Activated CD4-positive, alpha-beta memory T cell treated with anti-CD3 and anti-CD28 coated beads, Interleukin-2, amount 10 ng/mL, durations not matched to agents 7 days and 5 days (primary cell): ENCODE measurements around the gene ST6GALNAC3. TPM values are rescaled to one million over a fixed set of nuclear protein-coding genes. Genes with fewer than 3 reads are reported as not detected.

ENCODE experiments used
- CTCF ChIA-PET: fragments of 350-600 bp; sonication (Branson Sonifier 250); formaldehyde crosslinking; loops from one replicate; lab custom pipeline; 2021; ENCODE audit warnings: antibody characterized with exemption, inconsistent platforms; lab: Charles Lee
- POLR2A ChIA-PET: fragments of 350-600 bp; sonication (Branson Sonifier 250); formaldehyde crosslinking; loops from one replicate; lab custom pipeline; 2021; ENCODE audit warnings: antibody characterized with exemption; lab: Charles Lee
- DNase-seq: peaks from one replicate; pipeline ENCODE4 v3.0.0-alpha.2; 2020
- H3K27ac Mint-ChIP-seq: one replicate; pipeline ENCODE4 v1.8.0; 2021; ENCODE audit warnings: mild to moderate bottlenecking, mixed read lengths
- H3K27me3 Mint-ChIP-seq: one replicate; pipeline ENCODE4 v1.8.0; 2021; ENCODE audit warnings: mixed read lengths
- H3K36me3 Mint-ChIP-seq: one replicate; pipeline ENCODE4 v1.8.0; 2021; ENCODE audit warnings: low read depth, mixed read lengths
- H3K4me1 Mint-ChIP-seq: one replicate; pipeline ENCODE4 v1.8.0; 2021; ENCODE audit warnings: mixed read lengths
- H3K4me3 Mint-ChIP-seq: one replicate; pipeline ENCODE4 v1.8.0; 2021; ENCODE audit warnings: mild to moderate bottlenecking, mixed read lengths
- H3K9me3 Mint-ChIP-seq: one replicate; pipeline ENCODE4 v1.8.0; 2021; ENCODE audit warnings: mixed read lengths
- total RNA-seq, 2 experiments: library from RNA; stranded (reverse); gene quantifications; one replicate each; pipeline ENCODE4 v1.2.3, GENCODE V29; 2021

Gene ST6GALNAC3
- total RNA-seq, 2 experiments from 2014 or later: not detected

DNA sequence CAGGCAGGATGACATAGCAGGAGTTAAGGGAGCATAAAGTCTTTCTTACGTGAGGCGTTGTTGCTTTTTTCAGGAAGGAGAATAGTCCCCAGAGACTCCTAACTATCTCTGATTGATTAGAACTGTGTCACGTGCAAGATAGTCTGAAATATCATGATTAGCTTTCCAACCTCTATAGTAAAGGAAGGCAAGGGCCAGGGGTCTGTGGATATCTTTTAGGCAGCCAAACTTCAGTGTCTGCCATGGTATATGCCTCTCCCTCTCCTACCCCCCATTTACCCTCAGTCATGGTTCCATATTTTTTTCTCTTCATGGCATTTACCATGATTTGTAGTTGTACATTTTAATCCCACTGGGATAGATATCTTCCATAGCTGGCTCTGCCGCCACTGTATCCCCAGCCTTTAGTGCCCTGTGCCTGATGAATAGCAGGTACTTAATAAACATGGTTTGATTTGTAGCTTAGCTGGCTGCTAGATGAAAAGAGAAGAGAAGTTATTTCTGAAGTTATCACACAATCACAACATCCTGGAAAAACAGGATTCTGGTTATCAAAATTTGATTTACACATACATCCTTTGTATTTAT lies 474.1 kb downstream of the ST6GALNAC3 start:
- no peak overlapping the region for H3K4me3 Mint-ChIP-seq
- no peak overlapping the region for H3K27ac Mint-ChIP-seq
- ChIA-PET POLR2A (no interaction called here), CTCF (no interaction called here)
- no peaks in the 10 kb centered on the region for H3K4me1 Mint-ChIP-seq
- no peak for DNase-seq
- H3K9me3 Mint-ChIP-seq: no peaks in the 10 kb centered on the region
- H3K27me3 Mint-ChIP-seq: no peaks in the 10 kb centered on the region
- H3K36me3 Mint-ChIP-seq: no peaks in the 10 kb centered on the region

DNA sequence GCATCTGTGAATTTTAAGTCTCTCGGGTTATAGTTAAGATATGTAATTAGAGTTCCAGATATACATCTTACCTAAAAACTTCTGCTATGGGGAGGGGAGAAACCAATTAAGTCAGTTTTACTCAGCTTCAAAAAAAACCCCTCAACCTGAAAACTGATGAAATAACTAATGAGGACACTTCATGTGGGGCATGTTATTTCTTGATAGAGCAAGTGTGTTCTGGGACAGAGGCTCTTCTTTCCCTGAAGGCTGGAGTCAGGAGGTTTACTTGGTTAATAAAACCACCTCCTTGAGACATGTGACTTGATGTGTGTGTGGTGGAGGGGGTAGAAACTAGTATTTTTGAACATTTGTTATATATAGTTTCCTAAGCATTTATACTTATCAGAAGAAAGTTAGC lies 479.7 kb downstream of the ST6GALNAC3 start:
- CTCF ChIA-PET: no interaction called here
- Mint-ChIP-seq H3K4me1 (no peaks in the 10 kb centered on the region), H3K36me3 (no peaks in the 10 kb centered on the region), H3K27me3 (peaks cover 1% of the 10 kb centered on the region), H3K9me3 (no peaks in the 10 kb centered on the region), H3K27ac (no peak overlapping the region), H3K4me3 (no peak overlapping the region)
- no peak for DNase-seq
- POLR2A ChIA-PET: no interaction called here

DNA sequence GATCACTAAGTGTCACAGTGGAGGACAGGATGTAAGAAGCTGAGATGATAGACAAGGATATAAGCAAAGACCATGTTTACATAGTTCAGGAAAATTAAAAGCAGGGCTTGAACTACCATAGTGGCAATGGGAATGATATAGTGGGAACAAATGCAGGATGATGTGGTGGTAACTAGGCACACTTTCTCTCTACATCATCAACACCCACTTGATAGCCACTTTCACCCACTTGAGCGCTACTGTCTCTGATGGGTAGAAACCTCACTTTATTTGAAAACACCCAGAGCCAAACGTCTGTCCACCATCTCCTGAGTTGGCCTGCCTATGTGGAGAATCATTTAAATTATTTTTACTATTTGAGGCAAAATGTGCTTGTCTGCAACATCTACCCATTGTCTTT lies 487.7 kb downstream of the ST6GALNAC3 start:
- no peak for DNase-seq
- Mint-ChIP-seq H3K36me3 (no peaks in the 10 kb centered on the region), H3K9me3 (no peaks in the 10 kb centered on the region), H3K27me3 (no peaks in the 10 kb centered on the region), H3K27ac (no peak overlapping the region), H3K4me3 (no peak overlapping the region), H3K4me1 (no peaks in the 10 kb centered on the region)
- POLR2A ChIA-PET: no interaction called here
- CTCF ChIA-PET: no interaction called here

DNA sequence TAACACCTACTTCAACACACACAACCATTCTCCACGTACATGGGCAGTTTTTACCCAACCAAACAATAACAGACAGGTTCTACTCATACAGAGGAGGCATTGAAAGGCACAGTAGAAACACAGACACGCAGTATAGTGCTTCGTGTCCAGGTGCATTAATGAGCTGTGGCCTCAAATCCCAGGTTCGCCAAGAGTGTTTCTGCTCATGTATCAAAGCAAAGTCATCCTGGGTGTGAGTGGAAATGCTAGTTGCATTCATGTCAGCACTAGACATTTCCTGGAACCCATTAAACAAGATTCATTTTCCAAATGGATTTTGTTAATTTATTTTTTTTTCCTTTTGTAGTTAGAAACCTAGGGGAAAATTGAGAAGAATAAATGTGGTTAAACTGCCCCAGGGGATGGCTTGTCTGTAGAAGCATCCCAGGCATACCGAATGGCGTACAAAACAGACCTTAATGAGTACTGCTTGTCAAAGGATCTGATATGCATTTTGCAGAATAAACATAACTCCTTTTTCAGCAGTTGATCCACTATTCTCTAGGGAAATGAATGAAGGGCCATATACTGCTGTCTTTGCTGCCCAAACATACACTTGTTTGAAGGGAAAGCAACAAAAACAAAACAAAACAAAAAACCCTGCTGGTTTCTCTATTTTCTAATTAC lies 494.2 kb downstream of the ST6GALNAC3 start:
- Mint-ChIP-seq H3K36me3 (no peaks in the 10 kb centered on the region), H3K4me1 (no peaks in the 10 kb centered on the region), H3K4me3 (no peak overlapping the region), H3K27me3 (no peaks in the 10 kb centered on the region), H3K9me3 (no peaks in the 10 kb centered on the region), H3K27ac (no peak overlapping the region)
- POLR2A ChIA-PET: no interaction called here
- CTCF ChIA-PET: no interaction called here
- no peak for DNase-seq

DNA sequence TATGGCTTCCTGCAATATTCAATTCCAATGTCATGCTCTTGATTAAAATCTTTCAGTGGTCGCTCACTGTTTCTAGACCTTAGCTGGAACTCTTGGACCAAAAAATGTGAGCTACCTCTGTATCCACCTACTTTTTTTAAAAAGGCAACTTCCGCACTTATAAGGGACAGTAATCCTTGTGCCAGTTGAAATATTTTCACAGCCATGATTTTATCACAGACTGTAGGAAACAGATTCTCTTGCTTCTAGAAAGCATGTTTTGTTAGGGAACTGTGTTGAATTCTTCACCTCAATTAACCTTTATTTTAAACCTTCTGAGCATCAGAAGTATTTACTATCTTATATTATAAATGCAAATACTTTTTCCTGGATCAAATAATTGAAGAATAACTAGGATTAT lies 496.7 kb downstream of the ST6GALNAC3 start:
- H3K27me3 Mint-ChIP-seq: no peaks in the 10 kb centered on the region
- ChIA-PET CTCF (no interaction called here), POLR2A (no interaction called here)
- H3K36me3 Mint-ChIP-seq: no peaks in the 10 kb centered on the region
- no peaks in the 10 kb centered on the region for H3K9me3 Mint-ChIP-seq
- no peak overlapping the region for H3K27ac Mint-ChIP-seq
- H3K4me1 Mint-ChIP-seq: no peaks in the 10 kb centered on the region
- DNase-seq: no peak
- no peak overlapping the region for H3K4me3 Mint-ChIP-seq

DNA sequence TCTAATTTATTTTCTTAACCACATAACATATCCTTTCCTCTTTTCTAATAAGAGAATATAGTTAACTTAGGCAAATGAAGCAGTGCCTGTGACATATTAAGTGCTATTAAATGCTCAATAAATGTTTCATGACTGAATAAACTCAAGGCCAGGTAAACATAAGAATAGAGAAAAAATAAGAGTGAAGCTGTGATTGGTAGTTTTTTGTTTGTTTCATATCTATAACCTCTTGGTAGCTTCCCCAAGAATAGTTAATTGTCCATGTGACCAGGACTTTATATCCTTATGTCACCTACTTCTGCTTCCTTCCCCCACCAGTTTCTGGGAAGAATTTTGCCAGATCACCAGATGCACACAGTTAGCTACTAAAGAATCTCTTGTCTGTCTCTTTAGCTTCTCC lies 497.7 kb downstream of the ST6GALNAC3 start:
- no peaks in the 10 kb centered on the region for H3K9me3 Mint-ChIP-seq
- H3K27me3 Mint-ChIP-seq: no peaks in the 10 kb centered on the region
- CTCF ChIA-PET: no interaction called here
- no peak for DNase-seq
- POLR2A ChIA-PET: no interaction called here
- H3K27ac Mint-ChIP-seq: no peak overlapping the region
- no peak overlapping the region for H3K4me3 Mint-ChIP-seq
- no peaks in the 10 kb centered on the region for H3K36me3 Mint-ChIP-seq
- no peaks in the 10 kb centered on the region for H3K4me1 Mint-ChIP-seq

DNA sequence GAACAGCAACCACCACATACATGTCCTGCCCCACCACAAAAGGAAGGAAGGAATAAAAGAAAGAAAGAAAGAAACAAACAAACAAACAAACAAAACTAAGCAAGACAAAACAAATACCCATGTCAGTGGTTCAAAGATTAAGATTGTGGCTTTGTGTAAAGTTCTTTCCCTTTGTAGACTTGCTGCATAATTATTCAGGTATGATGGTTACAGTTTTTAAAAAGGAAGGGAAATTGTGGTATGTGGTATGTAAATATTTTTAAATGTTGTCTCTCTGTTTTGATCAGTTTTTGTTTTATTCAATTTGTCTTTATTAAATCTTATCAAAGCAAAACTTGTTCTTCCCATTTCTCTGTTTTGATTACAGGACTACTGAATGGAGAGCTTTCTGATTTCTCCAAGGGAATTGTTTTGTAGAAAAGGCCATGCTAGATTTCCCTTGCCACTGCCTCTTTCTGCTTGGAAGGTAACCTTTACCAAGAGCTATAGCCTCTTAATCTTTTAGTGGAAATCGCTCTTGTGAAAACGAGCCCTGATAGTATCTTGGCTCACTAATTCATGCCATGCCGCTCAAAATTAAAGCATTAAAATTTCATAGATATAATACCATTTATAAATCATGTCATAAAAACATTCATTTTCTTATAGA lies 502.5 kb downstream of the ST6GALNAC3 start:
- CTCF ChIA-PET: no interaction called here
- H3K4me1 Mint-ChIP-seq: no peaks in the 10 kb centered on the region
- no peaks in the 10 kb centered on the region for H3K27me3 Mint-ChIP-seq
- no peak for DNase-seq
- H3K4me3 Mint-ChIP-seq: no peak overlapping the region
- POLR2A ChIA-PET: no interaction called here
- H3K36me3 Mint-ChIP-seq: no peaks in the 10 kb centered on the region
- H3K27ac Mint-ChIP-seq: no peak overlapping the region
- no peaks in the 10 kb centered on the region for H3K9me3 Mint-ChIP-seq

DNA sequence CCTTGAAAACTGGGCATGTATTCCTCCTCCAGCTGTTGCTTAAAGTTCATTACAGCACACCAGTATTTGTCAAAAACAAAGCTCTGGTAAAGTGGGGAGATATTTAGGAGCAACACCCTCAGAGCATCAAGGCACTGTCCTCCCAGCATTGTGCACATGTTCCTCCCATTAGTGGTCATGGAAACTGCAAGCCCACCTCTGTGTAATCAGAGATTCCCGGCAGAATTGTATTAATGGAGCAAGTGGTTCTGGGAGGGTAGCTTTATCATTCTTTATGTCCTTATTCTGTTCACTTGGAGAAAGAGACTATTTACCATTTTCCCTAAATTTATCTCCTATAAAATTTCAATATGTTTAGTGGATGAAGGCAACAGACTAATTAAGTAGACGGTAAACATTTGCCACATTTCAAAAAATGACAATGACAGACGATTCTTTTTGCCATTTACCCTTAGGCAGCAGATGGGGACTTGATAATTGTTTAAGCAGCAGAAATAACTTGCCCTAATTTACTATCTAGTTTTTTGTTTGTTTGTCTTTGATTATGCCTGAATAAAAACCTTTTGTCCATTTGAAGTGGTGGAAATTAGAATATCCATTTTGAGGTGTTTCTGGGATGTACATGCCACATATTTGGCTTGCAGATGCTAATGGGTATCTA lies 503.1 kb downstream of the ST6GALNAC3 start:
- Mint-ChIP-seq H3K27me3 (no peaks in the 10 kb centered on the region), H3K9me3 (no peaks in the 10 kb centered on the region), H3K27ac (no peak overlapping the region), H3K4me1 (no peaks in the 10 kb centered on the region), H3K4me3 (no peak overlapping the region), H3K36me3 (no peaks in the 10 kb centered on the region)
- no peak for DNase-seq
- ChIA-PET CTCF (no interaction called here), POLR2A (no interaction called here)

DNA sequence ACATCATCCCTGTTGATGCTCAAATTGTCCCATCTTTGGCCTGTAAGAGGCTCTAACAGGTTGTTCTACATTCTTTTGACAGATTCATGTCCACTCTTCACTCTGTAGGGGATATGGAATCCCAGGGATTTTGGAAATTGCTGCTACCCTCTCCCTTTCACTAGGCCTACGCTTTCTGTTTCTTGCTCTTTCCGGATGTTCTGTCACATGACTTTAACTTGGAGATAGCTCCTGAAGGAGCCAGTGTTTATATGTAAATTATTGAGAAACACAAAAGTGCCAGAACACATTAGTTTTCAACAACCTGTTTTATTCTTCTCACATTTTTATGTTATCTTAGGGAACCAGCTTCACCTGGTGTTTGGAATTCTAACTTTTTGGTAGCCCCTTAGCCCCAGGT lies 505.7 kb downstream of the ST6GALNAC3 start:
- Mint-ChIP-seq H3K27ac (no peak overlapping the region), H3K27me3 (no peaks in the 10 kb centered on the region), H3K9me3 (no peaks in the 10 kb centered on the region), H3K4me1 (peaks cover 3% of the 10 kb centered on the region), H3K4me3 (no peak overlapping the region), H3K36me3 (no peaks in the 10 kb centered on the region)
- no peak for DNase-seq
- ChIA-PET POLR2A (no interaction called here), CTCF (no interaction called here)

DNA sequence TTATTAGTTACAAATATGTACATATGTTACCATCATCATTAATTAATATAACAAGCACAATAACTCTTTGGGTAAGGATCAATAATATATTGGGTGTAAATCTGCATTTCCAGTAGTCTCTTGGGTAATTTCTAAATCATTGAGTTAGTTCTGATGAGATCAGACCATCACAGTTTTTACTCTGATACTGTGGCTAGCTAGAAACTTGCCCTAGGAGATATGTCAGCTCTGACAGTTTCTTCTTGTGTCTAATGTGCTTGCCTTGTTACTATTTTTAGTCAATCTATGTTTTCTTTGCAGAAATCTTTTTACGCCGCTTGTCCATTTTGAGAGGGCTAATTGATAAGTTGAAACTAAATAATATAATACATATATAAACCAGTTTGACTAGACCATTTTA lies 507.2 kb downstream of the ST6GALNAC3 start:
- ChIA-PET POLR2A (no interaction called here), CTCF (no interaction called here)
- H3K4me1 Mint-ChIP-seq: peaks cover 3% of the 10 kb centered on the region
- H3K9me3 Mint-ChIP-seq: no peaks in the 10 kb centered on the region
- DNase-seq: no peak
- no peaks in the 10 kb centered on the region for H3K27me3 Mint-ChIP-seq
- H3K36me3 Mint-ChIP-seq: no peaks in the 10 kb centered on the region
- no peak overlapping the region for H3K27ac Mint-ChIP-seq
- H3K4me3 Mint-ChIP-seq: no peak overlapping the region

DNA sequence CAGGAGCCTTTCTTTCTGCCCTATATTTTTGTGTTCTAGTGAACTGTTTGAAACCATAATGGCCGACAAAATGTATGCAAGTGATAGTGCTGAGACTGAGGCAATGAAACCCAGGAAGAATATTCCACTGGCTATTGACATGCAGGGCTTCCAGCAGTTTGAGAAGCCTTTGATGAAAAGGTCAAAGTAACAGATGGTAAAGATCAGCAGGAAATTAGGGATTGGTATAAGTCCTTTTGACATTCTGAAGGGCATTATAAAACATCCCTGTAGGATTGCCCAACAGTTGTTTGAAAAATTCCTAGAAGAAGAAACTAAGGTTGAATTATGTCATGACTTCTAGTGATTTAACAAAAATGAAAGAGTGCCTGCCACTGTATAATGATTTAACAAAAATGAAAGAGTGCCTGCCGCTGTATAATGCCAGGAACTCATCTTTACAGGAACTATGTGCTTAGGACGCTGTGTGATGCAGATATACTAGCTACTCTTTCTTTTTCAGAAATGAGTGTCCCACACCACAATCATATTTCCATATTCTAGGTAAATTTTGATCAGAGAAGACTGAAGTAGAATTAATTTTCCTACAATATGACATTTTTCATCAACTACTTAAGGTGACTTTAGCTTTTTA lies 508.8 kb downstream of the ST6GALNAC3 start:
- ChIA-PET POLR2A (no interaction called here), CTCF (no interaction called here)
- Mint-ChIP-seq H3K9me3 (no peaks in the 10 kb centered on the region), H3K4me3 (no peak overlapping the region), H3K27me3 (no peaks in the 10 kb centered on the region), H3K4me1 (peaks cover 3% of the 10 kb centered on the region), H3K36me3 (no peaks in the 10 kb centered on the region), H3K27ac (no peak overlapping the region)
- DNase-seq: no peak

DNA sequence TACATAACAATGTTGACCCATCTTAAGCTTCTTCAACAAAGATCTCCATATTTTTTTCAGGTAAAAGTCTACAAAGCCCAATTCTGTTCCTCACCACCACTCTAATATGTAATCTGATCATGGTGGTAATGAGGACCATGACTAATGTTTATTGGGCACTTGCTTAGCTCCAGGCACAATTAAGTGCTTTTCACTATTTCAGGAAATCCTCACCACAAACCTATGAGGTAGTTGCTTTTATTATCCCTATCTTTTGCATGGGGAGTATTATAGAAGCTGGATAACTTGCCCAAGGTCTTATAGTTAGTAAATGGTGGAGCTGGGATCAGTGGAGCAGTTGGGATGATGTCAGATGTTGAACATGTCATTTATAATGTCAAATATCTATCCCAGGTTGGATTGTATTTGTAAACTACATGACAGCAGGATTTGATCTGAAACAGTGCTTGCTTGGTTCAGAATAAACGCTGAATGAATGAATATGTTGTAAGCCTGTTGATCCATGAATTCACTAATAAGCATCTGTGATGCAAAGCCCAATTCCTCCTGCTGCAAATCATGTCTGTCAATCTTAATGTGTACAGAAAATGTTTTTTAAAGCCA lies 509.4 kb downstream of the ST6GALNAC3 start:
- H3K9me3 Mint-ChIP-seq: no peaks in the 10 kb centered on the region
- POLR2A ChIA-PET: no interaction called here
- H3K27me3 Mint-ChIP-seq: no peaks in the 10 kb centered on the region
- DNase-seq: no peak
- no peaks in the 10 kb centered on the region for H3K36me3 Mint-ChIP-seq
- no peak overlapping the region for H3K4me3 Mint-ChIP-seq
- CTCF ChIA-PET: interaction anchor here (1.1 kb wide), 1 partner anchor 429 kb away, joined by 3 read pairs; no protein-coding TSS in a partner anchor
- H3K27ac Mint-ChIP-seq: no peak overlapping the region
- H3K4me1 Mint-ChIP-seq: peaks cover 3% of the 10 kb centered on the region
